AG09309 (cell line): ENCODE data around the gene REXO1.

ENCODE experiments used
- DNase-seq: peaks from one replicate; pipeline ENCODE4 v3.0.0-alpha.2; 2010; ENCODE audit warnings: low read depth
- H3K4me3 ChIP-seq: 2 replicates; pipeline ENCODE4 v1.5.1; 2011; ENCODE audit warnings: mild to moderate bottlenecking, low read depth, low read length, moderate library complexity; ENCODE audit not compliant: control insufficient read depth
- TF ChIP-seq, protein P1 (sequence below): IDR thresholded peaks from 2 replicates; pipeline ENCODE4 v1.5.1; 2011; ENCODE audit warnings: mild to moderate bottlenecking, low read depth, low read length, inconsistent platforms; ENCODE audit not compliant: insufficient read depth, control insufficient read depth; ENCODE audit errors: missing control alignments

The REXO1 gene

DNA sequence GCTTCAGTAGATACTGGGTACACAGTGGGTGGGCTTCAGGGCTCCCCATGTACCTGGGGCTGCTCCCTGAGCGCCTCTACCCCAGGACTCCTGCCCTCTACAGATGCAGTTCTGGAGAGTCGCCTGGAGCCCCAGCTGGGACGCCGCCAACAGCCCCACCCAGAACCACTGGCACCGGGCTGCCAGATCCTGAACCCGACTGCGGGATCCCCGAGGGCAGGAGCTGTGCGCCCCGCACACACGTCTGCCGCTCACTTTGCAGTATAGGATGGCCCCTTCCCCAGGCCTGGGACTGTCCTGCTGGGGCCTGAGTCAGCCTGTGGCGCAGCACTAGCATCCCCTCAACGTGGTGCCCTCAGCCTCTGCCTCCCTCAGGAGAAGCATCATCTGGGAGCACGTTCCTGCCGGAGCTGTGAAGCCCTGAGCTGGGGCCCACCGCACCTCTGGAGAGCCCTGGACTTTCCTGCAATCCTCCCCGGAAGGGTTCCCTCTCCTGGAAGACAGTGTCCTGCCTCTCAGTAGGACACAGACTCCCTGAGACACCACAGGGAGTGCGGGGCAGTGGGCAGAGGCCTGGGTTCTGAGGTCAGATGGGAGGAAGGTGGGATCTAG, 3.7 kb downstream of the REXO1 start:
- H3K4me3 ChIP-seq = no peak overlapping the region
- no peak for DNase-seq
- TF ChIP-seq, protein P1, sequence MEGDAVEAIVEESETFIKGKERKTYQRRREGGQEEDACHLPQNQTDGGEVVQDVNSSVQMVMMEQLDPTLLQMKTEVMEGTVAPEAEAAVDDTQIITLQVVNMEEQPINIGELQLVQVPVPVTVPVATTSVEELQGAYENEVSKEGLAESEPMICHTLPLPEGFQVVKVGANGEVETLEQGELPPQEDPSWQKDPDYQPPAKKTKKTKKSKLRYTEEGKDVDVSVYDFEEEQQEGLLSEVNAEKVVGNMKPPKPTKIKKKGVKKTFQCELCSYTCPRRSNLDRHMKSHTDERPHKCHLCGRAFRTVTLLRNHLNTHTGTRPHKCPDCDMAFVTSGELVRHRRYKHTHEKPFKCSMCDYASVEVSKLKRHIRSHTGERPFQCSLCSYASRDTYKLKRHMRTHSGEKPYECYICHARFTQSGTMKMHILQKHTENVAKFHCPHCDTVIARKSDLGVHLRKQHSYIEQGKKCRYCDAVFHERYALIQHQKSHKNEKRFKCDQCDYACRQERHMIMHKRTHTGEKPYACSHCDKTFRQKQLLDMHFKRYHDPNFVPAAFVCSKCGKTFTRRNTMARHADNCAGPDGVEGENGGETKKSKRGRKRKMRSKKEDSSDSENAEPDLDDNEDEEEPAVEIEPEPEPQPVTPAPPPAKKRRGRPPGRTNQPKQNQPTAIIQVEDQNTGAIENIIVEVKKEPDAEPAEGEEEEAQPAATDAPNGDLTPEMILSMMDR = no peak

DNA sequence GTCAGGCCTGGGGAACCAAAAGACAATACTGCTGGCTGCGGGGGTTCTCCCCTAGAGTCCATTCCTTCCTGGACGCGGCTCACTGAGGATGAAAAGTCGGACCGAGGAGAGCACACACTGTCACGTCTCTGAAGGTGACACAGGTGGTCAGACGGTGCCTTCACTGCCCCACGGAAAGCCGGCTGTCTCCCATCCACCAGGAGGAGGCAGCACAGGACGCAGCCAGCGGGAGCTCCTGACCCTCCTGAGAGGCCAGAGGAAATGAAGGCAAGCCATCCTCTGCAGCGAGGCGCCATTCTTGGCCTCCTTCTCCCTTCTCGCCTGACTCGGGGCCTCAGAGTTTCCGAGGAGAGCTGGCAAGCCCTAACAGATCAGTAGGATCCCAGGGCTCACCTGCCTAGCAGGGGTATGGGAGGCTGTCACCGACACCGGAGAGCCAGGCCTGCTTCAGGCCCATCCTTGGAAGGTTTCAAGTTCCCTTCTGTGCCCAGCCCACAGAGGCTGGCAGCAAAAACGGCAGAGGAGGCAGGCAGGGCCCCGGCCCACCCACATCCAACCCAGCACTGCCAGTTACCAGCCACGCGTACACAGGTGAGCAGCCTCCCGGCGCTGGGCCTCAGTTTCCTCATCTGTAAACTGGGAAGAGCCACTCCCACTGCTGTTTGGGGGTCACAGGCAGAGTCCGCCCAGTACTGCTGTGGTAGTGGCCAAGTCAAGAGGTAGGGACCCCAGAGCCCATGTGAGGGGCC, 4.5 kb downstream of the REXO1 start:
- no peak for DNase-seq
- no peak overlapping the region for H3K4me3 ChIP-seq
- TF ChIP-seq, protein P1 = no peak

DNA sequence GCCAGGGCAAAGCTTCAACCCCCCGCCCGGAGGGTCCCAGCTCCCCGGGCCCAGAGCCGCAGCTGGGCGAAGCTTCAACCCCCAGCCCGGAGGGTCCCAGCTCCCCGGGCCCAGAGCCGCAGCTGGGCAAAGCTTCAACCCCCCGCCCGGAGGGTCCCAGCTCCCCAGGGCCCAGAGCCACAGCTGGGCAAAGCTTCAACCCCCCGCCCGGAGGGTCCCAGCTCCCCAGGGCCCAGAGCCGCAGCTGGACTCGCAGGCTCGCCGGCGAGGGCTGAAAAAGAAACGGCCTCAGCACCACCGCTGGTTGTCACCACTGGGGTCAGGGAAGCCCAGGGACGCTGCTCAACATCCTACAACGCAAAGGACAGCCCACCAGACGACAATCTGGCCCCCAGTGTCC, 5.2 kb downstream of the REXO1 start:
- DNase-seq = no peak
- H3K4me3 ChIP-seq = no peak overlapping the region
- TF ChIP-seq, protein P1 = no peak

DNA sequence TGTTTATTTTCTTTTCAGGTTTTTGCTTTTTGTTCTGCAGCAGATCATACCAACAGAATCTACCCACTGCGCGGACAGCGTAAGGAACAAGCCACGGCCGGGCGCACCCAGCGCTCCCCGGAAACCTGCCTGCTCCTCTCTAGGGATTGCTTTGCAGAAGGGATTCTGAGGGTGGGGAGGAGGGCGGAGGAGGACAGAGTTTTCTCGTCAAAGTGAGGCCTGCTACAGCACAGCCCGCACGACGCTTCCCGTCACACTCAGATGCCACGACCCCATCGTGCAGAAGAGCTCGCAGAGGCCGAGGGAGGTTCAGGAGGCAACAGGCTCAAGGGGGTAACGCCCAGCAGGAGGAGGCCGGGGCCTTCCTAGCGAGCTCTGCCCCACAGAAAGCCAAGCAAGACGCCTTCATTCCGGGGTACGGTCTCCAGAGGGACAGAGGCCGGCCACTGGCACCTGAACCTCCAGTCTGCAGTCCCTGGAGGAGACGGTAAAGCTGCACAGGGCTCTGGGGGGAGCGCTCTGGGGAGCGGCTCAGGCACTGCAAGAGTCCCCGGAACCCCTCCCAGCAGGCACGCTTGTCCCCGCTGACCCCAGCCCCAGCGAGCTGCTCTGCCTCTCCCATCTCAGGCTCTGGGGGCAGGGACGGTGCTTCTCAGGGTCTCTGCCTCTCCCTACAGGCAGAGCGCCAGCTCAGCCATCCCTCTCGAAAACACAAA, 6.9 kb downstream of the REXO1 start:
- H3K4me3 ChIP-seq = no peak overlapping the region
- DNase-seq = no peak
- TF ChIP-seq, protein P1 = no peak

DNA sequence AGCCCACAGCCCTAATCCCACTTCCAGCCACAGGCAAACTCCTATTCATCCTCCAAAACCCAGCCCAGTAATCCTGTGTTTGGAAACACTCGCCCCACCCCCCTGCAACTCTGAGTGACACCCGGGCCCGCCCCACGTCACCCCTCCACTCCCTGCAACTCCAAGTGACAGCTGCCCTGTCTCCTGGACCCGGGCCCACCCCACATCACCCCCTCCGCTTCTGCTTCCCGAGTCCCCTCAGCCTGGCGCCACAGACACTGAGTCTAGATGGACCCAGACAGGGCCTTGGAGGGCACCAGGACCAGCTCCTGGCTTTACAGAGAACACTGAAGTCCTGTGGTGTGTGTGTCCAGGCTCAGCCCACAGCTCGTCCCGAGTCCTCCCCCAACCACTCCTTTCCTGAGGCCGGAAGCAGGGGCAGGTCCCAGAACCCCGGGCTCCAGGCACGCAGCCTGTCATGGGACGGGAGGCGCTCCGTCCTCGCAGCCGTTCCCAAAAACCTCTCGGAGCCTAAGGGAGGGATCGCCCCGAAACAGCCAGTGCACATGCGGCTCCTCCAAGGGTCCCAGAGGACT, 7.7 kb downstream of the REXO1 start:
- no peak for DNase-seq
- TF ChIP-seq, protein P1 = no peak
- no peak overlapping the region for H3K4me3 ChIP-seq

DNA sequence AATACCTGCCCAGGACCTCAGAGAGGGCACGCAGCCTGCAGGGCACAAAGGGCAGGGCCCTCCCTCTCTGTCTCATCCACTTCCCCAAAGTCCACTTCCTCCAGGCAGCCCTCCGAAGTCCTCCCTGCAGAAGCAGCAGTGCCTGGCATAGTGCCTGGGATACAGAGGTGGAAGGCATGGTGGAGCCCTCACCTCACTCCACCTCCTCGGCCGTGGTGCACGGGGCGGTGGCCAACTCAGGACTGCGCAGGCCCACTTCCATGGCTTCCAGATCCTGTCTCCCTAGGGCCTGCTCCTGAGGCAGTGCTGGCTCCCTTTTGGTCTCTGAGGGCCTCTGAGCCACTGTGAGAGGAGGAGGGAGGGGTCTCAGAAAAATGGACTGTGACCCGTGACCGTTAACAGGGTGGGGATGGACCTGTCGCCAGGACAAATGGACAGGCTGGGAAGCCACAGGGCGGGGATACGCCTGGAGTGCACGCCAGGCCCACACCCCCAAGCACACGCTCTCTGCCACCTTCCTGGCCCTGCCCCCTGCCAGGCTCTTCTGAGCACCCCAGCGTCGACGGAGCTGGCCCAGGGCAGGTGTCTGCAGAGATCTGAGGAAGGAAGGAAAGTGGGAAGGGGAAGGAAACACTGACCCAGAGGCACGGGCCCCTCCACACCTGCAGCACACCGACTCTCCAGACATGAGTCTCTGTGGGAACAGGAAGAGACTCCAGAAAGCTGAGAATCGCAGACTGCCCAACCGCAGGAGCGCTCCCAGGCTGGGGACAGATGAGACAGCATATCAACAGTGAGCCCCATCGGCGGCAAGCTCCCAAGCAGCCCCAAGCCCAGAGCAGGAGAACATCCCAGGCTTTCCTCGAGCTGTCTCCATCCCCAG, 8.4 kb downstream of the REXO1 start:
- TF ChIP-seq, protein P1 = no peak
- H3K4me3 ChIP-seq = no peak overlapping the region
- no peak for DNase-seq
